Stimulated activated CD8-positive, alpha-beta memory T cell treated with anti-CD3 and anti-CD28 coated beads, Interleukin-15, amount 100 ng/mL, for 4 hours (primary cell): ENCODE data around the gene C5orf63.
"Not testable (repeated sequence)": the region's sequence is repeated elsewhere in the genome, so short reads cannot be mapped to it uniquely, and the experiment has no call there.

Source experiments
- DNase-seq, 2 donors: peaks; one replicate each; pipeline ENCODE4 v3.0.0-alpha.2; 2020; ENCODE audit warnings: low read depth in 2 of 2

The C5orf63 gene

GRCh38 chr5:127074466-127074865, 1.2 kb upstream of the C5orf63 start:
- no peak for DNase-seq

DNA sequence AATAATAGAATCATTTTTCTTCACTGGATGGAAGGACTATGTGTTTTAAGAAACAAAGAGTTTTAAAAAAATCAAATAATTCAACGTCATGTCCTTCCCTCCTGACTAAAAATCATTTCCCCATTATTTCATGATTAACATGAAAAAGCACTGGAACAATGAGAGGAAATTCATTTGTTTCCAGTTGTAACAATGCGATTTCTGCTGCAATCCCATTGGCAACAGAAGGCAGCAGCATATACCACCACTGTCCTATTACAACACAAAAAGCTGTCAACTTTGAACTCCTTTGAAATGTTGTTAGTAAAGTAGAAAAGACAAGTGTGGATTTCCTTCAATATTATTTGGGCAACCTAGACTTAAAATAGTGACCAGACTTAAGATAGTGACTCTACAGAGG, 3.1 kb downstream of the C5orf63 start:
- no peak for DNase-seq

DNA sequence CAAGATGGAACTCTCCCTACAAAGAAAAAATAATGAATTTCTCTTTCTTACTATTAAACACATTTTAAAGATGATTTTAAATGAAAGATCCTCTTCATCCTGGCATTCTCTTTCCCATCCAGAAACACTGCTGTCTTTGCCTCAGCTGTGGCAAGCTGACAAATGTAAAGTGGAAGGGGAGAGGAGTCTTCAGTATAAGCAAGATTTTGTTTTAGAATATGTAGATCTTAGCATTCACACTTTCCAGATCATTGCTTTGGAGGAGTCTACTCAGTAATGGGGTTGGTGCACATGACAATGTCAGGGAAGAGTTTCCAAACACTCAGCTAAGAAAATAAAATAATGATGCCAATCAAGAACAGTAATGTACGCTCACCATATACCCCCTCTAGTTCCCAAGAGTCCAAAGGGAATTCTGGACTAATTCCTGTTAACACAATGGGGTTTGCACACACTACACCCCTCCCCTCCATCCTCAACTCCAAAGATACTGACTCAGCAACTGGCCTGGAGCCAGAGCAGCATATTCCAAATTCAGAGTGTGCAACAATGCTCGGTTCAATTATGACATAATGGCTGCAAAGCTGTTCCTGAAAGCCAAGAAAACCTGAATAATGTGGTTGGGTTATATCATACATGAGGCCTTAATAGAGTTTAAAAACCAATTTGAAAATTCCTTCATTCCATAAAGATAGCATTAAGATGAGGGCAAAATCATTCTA, 4.6 kb downstream of the C5orf63 start:
- DNase-seq = no peak

DNA sequence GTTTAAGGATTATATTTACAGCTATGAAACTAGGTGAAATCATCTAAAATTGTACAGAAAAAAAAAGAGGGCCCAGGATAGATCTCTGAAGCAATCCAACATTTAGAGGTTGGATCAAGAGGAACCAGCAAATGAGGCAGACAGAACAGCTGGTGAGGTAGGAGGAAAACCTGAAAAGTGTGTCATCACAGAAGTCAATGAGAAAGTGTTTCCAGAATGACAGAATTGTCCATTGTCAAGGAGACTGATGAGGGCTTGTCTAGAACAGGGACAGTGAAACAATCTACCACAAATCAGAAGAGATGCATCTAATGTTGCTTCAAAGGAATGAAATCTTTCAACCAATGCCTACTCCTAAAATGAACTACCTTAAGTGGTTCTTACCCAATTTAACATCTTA, 6.6 kb downstream of the C5orf63 start:
- DNase-seq = no peak

- no peak for DNase-seq
Observed at GRCh38 chr5:127064253-127064840, 9.0 kb downstream of the C5orf63 start.

DNA sequence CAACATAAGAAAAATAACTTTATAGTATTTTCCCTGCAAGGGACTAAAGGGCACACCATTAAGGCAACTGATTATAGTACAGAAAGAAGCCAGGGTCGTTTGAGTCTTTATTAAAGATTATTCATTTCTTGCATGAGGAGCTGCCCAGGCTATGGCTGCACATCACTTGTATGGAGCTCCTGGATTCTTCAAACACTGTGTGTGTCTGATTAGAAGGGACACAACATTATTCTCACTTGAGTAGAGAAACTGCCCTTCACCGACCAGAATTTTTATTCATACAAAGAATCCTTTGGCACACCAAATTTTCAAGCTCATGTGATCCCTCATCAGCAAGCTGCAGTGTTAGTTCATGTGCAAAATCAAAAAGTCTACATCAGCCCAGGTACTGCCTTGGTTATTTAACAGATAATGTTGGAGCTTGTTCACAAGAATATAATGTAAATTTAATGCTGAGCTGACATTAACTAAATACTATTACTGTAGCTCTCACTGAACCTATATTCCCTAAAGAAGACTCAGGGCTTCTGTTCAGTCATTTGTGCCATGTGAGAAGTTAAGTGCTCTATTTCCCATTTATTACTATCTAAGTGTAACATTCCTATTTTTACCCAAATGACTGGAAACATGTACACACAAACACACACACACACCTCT, 9.9 kb downstream of the C5orf63 start:
- no peak for DNase-seq

- DNase-seq = no peak
Observed at GRCh38 chr5:127061956-127062355, 11.3 kb downstream of the C5orf63 start.

DNA sequence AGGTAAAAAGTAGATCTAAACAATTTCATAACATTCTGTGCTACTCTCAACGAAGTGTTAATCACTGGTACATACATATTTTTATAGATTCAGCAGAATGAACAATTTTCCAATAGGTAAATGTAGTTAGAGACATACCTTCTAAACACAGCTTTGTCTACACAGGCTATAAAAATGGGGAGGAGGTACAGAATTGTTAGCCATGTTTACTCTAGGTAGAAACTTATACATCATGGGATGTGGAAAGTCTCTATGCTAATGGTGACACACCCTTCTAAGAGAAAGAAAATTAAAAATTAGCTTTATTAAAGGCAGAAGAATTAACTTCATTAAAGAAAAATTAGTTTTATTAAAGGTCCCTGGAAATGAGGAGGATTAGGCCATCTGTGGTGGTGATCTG, 11.8 kb downstream of the C5orf63 start:
- no peak for DNase-seq

DNA sequence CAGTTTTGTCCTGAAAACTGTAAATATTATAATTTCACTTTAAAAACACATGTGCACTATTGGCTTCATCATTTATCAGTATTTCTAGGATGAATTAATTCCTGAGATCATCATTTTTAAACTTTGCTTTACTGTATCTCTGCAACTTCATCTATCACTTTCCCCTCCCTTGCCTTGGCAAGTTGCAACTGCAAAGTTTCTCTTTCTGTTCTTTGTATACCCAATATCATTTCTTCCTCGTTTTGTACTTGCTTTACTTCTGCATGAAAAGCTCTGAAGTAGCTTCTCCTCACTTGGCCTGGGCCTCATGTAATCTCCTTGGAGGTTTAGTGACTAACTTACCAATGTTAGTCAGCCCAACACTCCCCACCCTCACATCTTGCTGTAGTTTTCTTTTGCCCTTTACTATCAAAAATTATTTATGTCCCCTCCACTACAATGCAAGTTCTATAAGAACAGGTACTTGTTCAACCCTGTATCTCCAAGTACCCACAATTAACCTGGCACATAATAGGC, 12.8 kb downstream of the C5orf63 start:
- no peak for DNase-seq

DNA sequence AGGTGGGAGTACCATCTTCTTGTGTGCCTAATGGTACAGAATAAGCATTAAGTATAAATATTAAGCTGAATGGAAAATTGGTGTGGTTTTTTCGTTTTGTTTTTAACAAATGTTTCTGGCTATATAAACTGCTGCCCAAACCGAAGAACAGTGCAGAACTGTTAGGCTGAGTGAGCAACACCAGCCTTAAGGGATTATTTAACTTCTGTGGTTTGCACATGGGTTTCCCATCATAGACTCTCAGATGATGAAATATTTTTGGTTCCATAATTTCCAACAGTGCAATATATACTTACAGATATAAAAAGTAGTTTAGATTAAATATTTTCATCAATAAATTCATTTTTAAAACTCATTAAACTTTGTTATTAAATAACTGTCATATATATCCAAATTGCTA, 16.4 kb downstream of the C5orf63 start:
- DNase-seq = no peak

DNA sequence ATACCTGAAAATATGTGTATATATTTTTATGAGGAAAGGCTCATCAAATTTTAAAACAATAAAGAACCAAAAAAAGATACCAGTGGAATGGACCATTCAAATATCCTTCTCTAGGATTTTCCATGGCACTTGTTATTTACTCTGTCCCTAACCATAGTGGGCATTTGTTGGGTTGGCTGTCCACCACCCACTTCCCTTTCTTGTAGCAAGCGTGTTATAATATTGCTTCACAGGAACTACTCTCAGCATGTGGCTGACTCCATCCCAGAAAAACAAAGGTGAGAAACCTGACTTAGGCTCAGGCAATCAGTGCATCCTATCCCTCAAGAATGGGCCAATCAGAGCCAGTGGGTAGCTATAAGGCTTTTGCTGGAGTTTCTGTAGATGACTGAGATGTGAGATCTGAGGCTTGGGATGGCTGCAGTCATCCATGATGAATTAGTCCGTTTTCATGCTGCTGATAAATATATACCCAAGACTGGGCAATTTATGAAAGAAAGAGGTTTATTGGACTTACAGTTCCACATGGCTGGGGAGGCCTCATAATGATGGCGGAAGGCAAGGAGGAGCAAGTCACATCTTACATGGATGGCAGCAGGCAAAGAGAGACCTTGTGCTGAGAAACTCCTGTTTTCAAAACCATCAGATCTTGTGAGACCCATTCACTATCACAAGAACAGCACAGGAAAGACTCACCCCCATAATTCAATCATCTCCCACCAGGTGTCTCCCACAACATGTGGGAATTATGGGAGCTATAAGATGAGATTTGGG, 17.2 kb downstream of the C5orf63 start:
- no peak for DNase-seq

DNA sequence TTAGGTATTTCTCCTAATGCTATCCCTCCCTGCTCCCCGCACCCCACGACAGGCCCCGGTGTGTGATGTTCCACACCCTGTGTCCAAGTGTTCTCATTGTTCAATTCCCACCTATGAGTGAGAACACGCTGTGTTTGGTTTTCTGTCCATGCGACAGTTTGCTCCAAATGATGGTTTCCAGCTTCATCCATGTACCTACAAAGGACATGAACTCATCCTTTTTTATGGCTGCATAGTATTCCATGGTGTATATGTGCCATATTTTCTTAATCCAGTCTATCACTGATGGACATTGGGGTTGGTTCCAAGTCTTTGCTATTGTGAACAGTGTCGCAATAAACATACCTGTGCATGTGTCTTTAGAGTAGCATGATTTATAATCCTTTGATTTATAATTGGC, 19.8 kb downstream of the C5orf63 start:
- not testable (repeated sequence) for DNase-seq

GRCh38 chr5:127053049-127053448, 20.3 kb downstream of the C5orf63 start:
- DNase-seq = no peak

- DNase-seq = no peak
Observed at GRCh38 chr5:127051591-127051990, 21.7 kb downstream of the C5orf63 start.

DNA sequence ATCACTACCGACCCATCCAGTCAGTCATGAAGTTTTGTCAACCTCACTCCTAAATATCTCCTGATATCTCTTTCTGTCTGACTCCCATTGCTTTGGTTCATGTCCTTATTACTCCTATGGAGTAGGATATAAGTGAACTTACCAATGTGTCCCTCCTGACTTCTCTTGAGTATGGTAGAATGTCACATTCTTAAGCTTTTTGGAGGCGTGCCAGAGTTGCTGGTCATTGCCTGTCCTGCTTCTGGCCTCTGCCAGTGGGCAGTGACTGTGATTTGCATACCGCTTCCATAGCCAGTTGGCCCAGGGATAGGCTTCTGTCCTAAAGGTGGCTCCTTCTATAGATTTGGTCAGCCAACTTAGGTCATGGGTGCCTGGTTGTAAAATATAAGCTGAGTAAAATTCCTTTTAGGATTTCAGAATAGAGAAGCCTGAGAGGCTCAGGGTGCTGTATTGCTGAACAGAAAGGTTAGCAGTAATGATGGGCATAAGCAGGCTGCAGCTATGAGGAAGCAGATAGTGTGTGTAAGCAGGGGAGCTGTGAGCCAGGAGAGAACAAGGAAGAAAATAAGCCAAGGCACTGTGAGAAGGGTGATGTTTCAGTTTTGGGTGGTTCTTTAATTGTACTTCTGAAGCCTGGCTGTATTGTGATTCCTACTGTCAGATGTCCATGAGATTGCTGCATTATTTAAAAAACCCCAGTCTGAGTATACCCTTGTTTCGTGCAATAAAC, 26.8 kb downstream of the C5orf63 start:
- no peak for DNase-seq

DNA sequence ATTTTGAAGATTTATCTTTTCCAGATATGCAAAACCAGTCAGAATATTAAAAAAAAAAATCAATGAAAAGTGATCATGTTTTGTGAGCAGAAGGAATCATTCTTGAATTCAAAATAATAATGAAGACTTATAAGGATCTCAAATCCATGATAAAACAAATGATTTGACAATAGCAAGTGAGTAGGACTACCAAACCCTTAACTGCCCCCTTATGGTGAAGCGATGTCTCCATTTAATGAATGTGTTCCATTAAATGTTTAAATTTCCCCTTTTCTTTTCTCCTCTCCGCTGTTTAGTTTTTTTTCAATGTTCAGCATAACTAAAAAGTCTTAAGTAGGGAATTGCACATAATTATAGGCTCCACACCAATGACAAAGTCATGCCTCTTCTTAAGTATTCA, 30.7 kb downstream of the C5orf63 start:
- no peak for DNase-seq

GRCh38 chr5:127041571-127041970, 31.7 kb downstream of the C5orf63 start:
- no peak for DNase-seq

DNA sequence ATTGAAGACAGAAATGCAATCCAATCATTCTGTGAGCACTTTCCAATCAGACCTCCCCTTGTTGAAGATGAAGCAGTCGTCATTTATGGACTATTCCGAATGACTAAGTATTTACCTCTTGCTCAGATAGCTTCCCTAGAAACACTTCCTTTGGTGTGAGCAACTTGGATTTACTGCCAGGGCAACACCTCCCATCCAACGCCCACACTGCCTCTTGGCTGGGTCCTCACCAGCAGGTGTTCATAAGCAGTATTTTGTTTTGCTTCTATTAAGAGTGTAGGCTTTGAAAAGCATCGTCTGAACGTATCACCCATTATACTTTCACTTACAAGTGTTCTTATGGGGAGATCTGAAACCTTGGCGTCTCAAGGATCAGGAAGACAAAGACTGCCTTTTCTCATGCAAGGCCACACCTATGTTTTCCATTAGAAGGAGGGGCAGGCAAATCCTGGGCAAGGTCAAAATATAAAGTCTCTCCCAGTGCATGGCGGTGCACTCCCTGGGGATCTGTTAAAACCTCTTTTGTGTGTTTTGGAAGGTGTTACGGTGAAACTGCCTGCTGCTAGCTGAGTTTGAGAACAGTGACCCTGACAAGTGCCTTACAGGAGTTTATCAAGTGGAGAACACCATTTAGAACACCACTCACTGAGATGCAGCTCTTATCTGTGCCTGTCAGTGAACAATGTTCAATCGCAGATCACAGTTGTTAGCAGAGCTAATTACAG, 32.3 kb downstream of the C5orf63 start:
- DNase-seq = no peak

DNA sequence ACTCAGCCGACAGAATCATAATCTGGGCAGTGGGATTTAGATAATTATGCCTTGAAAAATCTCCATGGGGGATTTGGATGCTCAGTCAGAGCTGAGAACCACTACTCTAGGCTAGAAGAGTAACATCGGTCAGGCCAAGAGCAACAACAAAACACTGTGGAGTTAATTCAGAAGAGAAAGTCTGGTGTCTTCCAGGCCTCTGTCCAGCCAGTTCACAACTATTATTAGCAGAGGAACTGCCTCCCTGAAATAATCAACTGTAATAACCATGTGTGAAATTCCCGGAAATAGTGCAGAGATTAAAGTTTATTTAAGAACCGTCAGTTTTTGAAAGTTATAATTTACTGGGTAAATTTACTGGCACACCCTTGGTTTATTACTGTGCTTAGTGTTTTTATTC, 34.8 kb downstream of the C5orf63 start:
- no peak for DNase-seq

DNA sequence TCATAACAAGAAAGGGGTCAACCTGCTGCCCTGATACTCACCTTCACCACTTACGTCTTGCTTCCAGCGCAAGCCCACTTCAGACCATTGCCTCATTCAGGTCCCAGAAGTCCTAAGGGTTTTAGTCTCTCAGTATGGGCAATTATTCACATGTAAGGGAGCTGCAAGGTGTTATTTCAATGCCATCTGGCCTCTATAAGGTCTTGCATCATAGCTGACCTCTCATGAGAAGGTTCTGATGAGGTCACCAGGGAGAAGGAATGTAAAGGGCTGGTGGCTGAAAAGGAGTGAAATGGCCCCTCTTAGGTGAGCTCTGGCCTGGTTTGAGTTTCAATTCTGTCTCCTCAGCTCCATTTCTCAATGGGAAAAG, 41.5 kb downstream of the C5orf63 start:
- DNase-seq = no peak
